AG10803 (cell line): ENCODE measurements around the gene FREM1.

Experiments
- DNase-seq: peaks from one replicate; pipeline ENCODE4 v3.0.0; 2010; ENCODE audit warnings: low read depth
- H3K4me3 ChIP-seq: 2 replicates; pipeline ENCODE4 v1.5.1; 2011; ENCODE audit warnings: mild to moderate bottlenecking, low read length, control low read depth
- TF ChIP-seq, protein P1 (sequence below): conservative IDR thresholded peaks from 2 replicates; pipeline ENCODE4 v1.5.1; 2011; ENCODE audit warnings: mild to moderate bottlenecking, low read length, control low read depth, inconsistent platforms

Gene FREM1

DNA sequence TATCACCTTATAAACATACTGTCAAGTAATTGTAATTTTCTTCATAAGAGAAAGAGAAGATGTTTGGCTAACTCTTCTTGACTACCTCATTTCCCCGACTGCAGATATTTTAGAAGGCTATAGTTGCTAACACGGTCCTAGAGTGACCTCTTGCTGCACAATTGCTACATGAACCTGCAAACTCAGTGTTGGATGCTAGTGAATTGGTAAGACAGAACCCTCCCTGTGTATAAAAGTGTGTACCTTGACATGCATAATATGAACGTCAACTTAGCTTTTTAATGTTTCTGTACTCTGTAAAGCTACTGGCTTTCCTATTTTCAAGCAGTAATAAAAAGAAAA is 141.0 kb downstream of the FREM1 start:
- DNase-seq = peak; percentile 15
- TF ChIP-seq, protein P1, sequence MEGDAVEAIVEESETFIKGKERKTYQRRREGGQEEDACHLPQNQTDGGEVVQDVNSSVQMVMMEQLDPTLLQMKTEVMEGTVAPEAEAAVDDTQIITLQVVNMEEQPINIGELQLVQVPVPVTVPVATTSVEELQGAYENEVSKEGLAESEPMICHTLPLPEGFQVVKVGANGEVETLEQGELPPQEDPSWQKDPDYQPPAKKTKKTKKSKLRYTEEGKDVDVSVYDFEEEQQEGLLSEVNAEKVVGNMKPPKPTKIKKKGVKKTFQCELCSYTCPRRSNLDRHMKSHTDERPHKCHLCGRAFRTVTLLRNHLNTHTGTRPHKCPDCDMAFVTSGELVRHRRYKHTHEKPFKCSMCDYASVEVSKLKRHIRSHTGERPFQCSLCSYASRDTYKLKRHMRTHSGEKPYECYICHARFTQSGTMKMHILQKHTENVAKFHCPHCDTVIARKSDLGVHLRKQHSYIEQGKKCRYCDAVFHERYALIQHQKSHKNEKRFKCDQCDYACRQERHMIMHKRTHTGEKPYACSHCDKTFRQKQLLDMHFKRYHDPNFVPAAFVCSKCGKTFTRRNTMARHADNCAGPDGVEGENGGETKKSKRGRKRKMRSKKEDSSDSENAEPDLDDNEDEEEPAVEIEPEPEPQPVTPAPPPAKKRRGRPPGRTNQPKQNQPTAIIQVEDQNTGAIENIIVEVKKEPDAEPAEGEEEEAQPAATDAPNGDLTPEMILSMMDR = peak; percentile 43
- no peak overlapping the region for H3K4me3 ChIP-seq

DNA sequence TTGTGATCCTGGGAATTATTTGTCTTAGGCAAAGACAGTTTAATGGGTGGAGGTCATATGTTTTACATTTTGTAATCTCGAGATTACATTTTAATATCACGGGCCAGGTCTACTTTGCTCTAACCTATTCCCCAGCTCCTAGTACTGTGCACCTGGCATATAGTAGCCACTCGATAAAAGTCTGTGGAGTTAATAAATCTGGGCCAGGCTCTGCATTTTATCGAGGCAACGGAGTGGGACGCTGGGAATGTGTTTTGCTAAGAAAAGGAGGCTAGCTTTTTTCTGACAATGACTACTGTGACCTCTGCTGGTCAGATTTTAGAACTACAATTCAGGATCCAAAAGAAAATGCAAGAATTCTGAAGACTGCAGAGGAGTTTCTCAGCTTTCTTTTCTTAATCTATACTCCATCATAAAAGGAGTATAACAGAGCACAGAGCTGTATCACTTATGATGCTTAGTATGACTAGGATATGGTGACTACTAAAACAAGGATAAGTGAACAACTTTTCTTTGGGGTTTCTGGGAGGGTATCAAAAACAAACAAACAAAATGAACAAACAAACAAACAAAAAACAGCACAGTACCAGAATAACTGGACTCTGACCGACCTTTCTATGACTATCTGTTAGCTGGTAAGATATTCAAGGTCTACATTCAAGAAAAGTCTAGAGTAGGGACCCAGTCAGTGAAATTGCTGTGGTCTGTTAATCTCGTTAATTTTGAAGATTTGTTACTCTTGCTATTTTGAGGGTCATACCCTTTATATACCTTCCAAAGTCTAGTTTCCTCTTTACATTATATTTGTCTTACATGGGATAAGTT is 141.6 kb downstream of the FREM1 start:
- peak; percentile 60 for DNase-seq
- H3K4me3 ChIP-seq = no peak overlapping the region
- TF ChIP-seq, protein P1 = peak; percentile 79

DNA sequence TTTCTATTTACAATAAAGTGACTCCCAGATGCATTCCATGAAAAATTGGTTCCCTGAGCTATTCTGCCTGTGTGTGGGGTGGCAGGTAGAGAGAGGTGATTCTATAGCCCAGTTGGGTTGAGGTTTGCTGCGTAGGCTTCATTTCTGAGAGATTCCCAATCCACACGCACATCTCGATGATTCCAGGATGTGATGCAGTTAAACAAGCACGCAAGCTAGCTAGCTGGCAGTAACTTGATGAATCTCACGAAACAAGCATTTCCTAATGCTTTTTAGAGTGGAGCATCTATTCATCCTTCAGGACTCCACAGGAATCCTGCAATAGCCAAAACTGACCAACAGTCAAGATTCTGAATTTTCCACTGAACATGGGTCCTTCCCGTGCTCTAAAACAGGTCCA is 143.9 kb downstream of the FREM1 start:
- TF ChIP-seq, protein P1 = no peak; the same call in 1 of the 2 replicates
- H3K4me3 ChIP-seq = no peak overlapping the region
- peak; percentile 83 for DNase-seq

DNA sequence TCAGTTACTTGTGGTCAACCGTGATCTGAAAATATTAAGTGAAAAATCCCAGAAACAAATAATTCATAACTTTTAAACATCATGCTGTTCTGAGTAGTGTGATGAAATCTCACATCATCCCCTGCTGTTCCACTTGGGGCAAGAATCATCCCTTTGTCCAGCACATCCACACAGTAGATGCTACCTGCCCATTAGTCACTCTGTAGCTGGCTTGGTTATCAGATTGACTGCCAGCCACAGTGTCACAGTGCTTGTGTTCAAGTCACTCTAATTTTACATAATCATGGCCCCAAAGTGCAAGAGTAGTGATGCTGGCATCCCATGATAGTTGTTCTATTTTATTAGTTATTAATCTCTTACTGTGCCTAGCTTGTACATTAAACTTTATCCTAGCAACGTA is 148.6 kb downstream of the FREM1 start:
- TF ChIP-seq, protein P1 = no peak
- DNase-seq = no peak
- no peak overlapping the region for H3K4me3 ChIP-seq

DNA sequence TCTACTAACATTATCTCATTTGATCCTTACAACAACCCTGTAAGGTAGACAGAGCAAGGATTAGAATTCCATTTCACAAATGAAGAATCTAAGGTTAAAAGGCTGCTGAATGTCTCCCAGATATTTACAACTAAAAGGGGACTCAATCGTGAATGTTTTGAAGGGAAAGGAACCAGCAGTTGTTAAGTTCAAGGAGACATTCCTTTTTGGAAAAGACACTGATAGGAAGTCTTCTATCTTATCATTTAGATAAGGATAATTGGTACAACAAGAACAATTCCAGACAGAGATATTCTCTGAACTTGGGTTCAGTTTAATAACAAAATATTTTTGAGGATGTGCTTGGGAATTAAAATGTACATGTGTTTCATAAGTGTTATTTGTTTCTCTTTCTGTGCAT is 150.2 kb downstream of the FREM1 start:
- DNase-seq = no peak
- TF ChIP-seq, protein P1 = no peak
- H3K4me3 ChIP-seq = no peak overlapping the region

DNA sequence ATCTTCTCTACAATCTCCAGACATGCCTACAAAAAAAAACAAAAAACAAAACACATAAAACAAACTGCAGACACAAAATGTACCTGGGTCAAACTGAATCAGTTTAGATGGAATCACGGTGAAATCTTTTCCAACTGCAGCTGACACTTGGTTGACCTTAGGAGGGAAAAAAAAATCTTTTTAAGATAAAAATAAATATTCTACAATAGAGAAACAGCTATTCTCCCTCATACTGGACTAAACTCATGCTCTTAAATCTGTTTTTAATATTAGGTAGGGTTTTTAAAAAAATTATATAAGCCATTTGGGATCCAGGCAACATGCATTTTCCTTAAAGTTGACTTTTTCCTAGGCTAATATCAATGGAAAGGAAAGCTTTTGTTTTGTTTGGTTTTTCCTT is 153.9 kb downstream of the FREM1 start:
- DNase-seq = no peak
- TF ChIP-seq, protein P1 = no peak
- H3K4me3 ChIP-seq = no peak overlapping the region

DNA sequence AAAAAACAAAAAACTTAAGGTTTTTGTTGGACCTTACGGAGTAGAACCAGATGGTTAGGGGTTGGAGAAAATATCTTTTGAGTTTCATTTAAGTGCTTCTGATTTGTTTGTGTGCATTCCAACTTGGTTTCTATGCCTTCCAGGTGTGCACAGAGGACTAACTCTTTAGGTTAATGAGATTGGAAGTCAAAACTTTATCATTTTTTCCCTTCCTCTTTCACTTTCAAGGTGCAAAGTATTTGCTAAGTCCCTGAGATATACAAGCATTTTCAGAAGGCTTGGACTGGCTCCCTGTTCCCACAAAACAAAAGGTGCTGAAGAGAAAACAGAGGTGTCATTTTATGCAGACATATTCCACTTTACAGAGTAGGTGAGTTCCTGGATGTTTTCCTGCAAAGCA is 157.4 kb downstream of the FREM1 start:
- TF ChIP-seq, protein P1 = no peak
- no peak overlapping the region for H3K4me3 ChIP-seq
- no peak for DNase-seq
